ENCODE data around the gene POLR1A.

Gene POLR1A

DNA sequence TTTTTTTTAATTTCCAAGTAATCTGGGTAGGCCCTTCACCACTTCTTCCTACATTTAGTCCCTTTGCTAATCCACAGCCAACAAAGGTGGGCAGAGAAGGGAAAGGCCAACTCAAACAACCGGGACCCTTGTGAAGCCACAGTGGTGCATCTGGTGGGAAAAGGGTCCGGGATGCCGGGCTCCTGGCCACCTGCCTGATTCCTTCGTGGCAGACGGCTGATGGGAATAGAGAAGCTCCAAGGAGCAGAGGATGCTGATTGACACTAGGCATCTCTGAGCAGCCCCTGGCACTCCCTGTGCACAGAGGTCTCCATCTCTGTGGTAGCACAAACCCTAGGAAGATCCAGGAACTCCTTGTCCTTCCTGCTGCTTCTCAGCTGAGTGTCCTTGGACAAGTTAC lies 37.0 kb downstream of the POLR1A start:
- Histone ChIP-seq H3K27me3 (ENCODE audit: control insufficient read depth, low read length) (no peaks in the 10 kb centered on the region), H3K36me3 (ENCODE audit: control insufficient read depth, low read length) (peaks cover 96% of the 10 kb centered on the region), H3F3A (ENCODE audit: control insufficient read depth, insufficient read depth) (no peaks in the 10 kb centered on the region), H3K27ac (ENCODE audit: low read depth, low read length) (no peak overlapping the region), H3K4me1 (ENCODE audit: control insufficient read depth, low read length) (no peaks in the 10 kb centered on the region), H3K9me2 (replicated peaks; ENCODE audit: control insufficient read depth, low read length) (no peaks in the 10 kb centered on the region), H3K9me3 (ENCODE audit: control insufficient read depth, insufficient read depth, low read length) (no peaks in the 10 kb centered on the region), H3K79me2 (ENCODE audit: control insufficient read depth, low read length) (no peaks in the 10 kb centered on the region), H3K4me3 (ENCODE audit: low read length) (no peak overlapping the region), H4K20me1 (ENCODE audit: control insufficient read depth, insufficient read depth, low read depth, low read length) (no peaks in the 10 kb centered on the region), H3K4me2 (ENCODE audit: low read length) (no peak overlapping the region)
- no peak for TF ChIP-seq EZH2phosphoT487 (IDR thresholded peaks at IDR 0.05; ENCODE audit: borderline replicate concordance, low read length)
- TF ChIP-seq, protein P1, sequence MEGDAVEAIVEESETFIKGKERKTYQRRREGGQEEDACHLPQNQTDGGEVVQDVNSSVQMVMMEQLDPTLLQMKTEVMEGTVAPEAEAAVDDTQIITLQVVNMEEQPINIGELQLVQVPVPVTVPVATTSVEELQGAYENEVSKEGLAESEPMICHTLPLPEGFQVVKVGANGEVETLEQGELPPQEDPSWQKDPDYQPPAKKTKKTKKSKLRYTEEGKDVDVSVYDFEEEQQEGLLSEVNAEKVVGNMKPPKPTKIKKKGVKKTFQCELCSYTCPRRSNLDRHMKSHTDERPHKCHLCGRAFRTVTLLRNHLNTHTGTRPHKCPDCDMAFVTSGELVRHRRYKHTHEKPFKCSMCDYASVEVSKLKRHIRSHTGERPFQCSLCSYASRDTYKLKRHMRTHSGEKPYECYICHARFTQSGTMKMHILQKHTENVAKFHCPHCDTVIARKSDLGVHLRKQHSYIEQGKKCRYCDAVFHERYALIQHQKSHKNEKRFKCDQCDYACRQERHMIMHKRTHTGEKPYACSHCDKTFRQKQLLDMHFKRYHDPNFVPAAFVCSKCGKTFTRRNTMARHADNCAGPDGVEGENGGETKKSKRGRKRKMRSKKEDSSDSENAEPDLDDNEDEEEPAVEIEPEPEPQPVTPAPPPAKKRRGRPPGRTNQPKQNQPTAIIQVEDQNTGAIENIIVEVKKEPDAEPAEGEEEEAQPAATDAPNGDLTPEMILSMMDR (IDR thresholded peaks at IDR 0.05; ENCODE audit: low read depth, low read length, poor library complexity, severe bottlenecking) = no peak

DNA sequence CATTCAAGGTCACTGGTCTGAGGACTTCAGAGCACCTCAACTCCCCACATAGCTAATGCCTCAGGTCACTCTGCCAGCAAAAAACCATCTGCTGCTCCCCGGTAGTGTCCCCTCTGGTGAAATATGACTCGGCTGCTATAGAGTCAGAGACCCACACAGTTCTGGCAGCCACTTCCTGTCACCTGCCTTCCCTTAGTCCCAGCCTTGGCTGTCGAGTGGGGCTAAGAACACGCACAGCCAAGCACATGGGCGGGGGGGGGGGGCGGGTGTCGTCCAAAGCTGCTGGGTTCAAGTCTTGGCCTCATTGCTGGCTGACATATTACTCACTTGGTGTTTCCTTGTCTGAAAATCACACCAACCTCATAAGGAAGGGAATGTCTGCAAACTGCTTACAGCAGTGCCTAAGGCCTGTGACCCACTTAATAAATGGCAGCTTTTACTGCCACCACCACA lies 37.5 kb downstream of the POLR1A start:
- Histone ChIP-seq H3F3A (ENCODE audit: control insufficient read depth, insufficient read depth) (no peaks in the 10 kb centered on the region), H3K27me3 (ENCODE audit: control insufficient read depth, low read length) (no peaks in the 10 kb centered on the region), H4K20me1 (ENCODE audit: control insufficient read depth, insufficient read depth, low read depth, low read length) (no peaks in the 10 kb centered on the region), H3K9me3 (ENCODE audit: control insufficient read depth, insufficient read depth, low read length) (no peaks in the 10 kb centered on the region), H3K27ac (ENCODE audit: low read depth, low read length) (no peak overlapping the region), H3K4me3 (ENCODE audit: low read length) (no peak overlapping the region), H3K36me3 (ENCODE audit: control insufficient read depth, low read length) (peaks cover 96% of the 10 kb centered on the region), H3K9me2 (replicated peaks; ENCODE audit: control insufficient read depth, low read length) (no peaks in the 10 kb centered on the region), H3K4me2 (ENCODE audit: low read length) (no peak overlapping the region), H3K4me1 (ENCODE audit: control insufficient read depth, low read length) (no peaks in the 10 kb centered on the region), H3K79me2 (ENCODE audit: control insufficient read depth, low read length) (no peaks in the 10 kb centered on the region)
- TF ChIP-seq, protein P1 (IDR thresholded peaks at IDR 0.05; ENCODE audit: low read depth, low read length, poor library complexity, severe bottlenecking) = no peak
- no peak for TF ChIP-seq EZH2phosphoT487 (IDR thresholded peaks at IDR 0.05; ENCODE audit: borderline replicate concordance, low read length)

DNA sequence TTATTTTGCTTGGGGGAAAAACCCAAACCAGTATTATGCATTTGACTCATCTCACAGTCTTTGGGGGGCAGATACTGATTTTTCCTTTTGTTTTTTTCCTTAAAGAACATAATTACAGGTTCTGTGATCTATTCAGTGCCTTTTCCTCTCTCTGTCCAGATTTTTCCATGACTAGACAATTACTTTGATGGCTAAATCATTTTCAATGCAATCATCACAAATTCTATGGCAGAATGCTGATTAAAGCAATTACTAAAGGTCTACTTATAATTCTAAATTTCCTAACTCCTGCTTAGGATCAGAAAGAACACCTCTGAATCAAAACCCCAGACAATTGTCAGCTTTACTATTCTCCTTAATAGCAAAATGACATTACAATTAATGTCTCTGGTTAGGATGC lies 38.8 kb downstream of the POLR1A start:
- Histone ChIP-seq H3K9me2 (replicated peaks; ENCODE audit: control insufficient read depth, low read length) (no peaks in the 10 kb centered on the region), H3F3A (ENCODE audit: control insufficient read depth, insufficient read depth) (no peaks in the 10 kb centered on the region), H3K79me2 (ENCODE audit: control insufficient read depth, low read length) (no peaks in the 10 kb centered on the region), H3K27me3 (ENCODE audit: control insufficient read depth, low read length) (no peaks in the 10 kb centered on the region), H3K9me3 (ENCODE audit: control insufficient read depth, insufficient read depth, low read length) (no peaks in the 10 kb centered on the region), H4K20me1 (ENCODE audit: control insufficient read depth, insufficient read depth, low read depth, low read length) (no peaks in the 10 kb centered on the region), H3K4me1 (ENCODE audit: control insufficient read depth, low read length) (no peaks in the 10 kb centered on the region), H3K36me3 (ENCODE audit: control insufficient read depth, low read length) (peaks cover 94% of the 10 kb centered on the region), H3K4me2 (ENCODE audit: low read length) (no peak overlapping the region), H3K27ac (ENCODE audit: low read depth, low read length) (no peak overlapping the region), H3K4me3 (ENCODE audit: low read length) (no peak overlapping the region)
- TF ChIP-seq EZH2phosphoT487 (IDR thresholded peaks at IDR 0.05; ENCODE audit: borderline replicate concordance, low read length) = no peak
- TF ChIP-seq, protein P1 (IDR thresholded peaks at IDR 0.05; ENCODE audit: low read depth, low read length, poor library complexity, severe bottlenecking) = no peak
